ENCODE results near the gene RNF157. TPM values are rescaled to one million over a fixed set of nuclear protein-coding genes. Genes with fewer than 3 reads are reported as not detected.

The RNF157 gene
- total RNA-seq, 2 experiments from 2014 or later = 16.0 to 21.1 TPM

DNA sequence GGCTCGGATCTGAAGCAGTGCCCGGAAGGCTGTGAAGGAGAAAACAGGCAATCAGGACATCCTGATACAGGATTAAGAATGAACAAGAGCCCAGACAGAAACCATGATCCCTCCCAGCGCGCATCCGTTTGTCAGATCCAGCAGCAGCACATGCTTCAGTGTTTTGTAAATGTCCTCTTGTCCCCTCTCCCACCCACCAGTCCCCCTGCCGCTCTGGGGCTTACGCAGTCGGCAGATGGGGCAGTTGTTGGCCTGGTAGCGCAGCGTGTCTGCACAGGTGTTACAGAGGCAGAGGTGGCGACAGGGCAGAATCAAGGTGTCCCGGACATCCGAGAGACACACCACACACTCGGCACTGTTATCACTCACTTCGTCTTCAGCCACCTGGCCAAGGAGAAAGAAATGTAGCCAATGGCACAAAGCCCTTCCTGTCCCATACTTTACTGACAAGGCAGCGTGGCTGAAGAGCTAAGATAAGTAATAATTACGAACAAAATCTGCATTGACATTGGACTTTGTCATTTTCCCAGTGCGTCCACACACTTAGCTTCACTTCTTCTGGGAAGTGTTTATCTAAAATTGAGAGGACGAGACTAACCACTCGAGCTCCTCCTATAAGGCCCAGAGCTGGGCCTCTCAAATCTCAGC, 78.5 kb downstream of the RNF157 start:
- CTCF ChIA-PET = no interaction called here
- POLR2A ChIA-PET = no interaction called here

DNA sequence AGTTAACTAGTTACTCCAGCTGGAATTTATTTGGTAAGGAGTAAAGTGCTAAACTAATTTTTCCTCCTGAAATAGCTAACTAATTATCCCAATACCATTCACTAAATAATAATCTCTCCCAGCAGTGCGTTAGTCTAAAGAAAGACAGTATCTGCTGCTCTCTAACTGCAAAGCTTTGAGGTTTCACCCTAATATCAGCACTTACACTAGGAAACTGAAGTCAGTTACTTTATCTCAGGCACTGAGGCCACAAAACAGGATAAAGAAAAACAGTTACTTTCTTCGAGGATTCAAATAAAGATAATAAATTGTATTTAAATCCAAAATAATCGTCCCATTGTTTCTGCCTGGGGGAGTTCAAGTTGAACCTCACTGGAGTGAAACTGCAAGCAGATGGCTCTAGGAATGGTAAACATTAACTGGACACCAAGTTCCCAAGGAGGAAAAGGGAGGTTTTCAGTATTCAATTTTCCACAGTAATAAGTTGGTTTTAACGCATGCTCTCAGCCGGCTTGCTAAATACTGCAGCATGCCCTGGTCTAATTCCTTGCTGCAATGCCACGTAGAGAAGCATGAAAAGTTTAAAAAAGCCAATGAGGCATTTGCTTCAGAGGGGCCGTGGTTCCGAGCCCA, 79.3 kb downstream of the RNF157 start:
- POLR2A ChIA-PET = no interaction called here
- CTCF ChIA-PET = interaction anchor here (0.7 kb wide), 1 partner anchor 18 kb away, joined by 3 read pairs; no protein-coding TSS in a partner anchor

DNA sequence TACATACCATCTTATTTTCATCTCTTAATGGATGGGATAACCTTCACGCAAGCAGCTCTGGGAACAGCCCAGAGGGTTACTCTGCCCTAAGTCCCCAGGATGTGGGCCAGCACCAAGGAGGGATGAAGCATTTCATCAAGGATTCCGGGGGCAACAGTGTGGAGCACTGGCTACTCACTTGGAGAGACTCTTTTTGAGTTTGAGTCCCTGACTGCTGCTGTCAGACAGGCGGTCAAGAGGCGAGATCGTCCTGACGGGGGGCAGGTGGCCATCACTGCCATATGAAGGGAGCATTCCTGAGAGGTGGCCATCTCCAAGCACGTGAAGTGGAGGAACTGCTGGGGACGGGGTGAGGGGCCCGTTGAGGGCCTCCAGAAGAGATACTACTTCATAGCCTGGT, 81.1 kb downstream of the RNF157 start:
- CTCF ChIA-PET = no interaction called here
- POLR2A ChIA-PET = no interaction called here

DNA sequence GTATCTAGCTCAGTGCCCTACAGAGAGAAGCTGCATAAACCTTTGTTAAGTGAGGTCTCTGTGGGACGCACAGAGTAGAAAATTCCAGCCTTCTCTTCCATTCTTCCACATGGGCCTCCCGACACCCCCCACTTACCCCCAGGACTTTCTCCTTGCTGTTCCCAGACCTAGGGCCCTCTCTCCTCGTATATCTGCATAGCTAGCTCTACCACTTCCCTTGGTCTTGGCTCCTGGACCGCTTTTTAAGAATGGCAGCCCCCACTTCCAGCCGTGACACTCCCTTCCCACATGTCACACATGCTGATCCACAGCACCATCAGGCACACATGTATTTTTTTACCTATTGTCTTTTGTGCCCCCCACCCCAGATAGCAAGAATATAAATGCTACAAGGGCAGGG, 82.5 kb downstream of the RNF157 start:
- POLR2A ChIA-PET = no interaction called here

DNA sequence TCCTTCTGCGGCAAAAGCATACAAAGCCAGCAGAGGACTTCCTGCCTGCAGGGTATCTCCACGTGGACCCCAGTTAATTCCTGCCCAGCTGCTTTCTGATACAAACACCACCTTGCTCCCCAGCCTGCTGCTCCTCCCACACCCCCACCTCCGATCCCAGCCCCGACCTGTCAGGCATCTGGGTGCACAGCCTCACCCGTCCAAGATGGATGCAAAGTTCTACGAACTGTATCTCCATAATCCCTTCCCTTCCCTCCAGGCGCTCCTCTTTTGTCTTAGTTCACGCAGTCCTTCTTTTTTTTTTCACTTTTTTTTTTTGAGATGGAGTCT, 83.7 kb downstream of the RNF157 start:
- CTCF ChIA-PET = interaction anchor here (2.3 kb wide), 1 partner anchor 123 kb away, joined by 9 read pairs; no protein-coding TSS in a partner anchor

More for the DNA sequence above, 82.5 kb downstream of the RNF157 start:
- CTCF ChIA-PET = no interaction called here

DNA sequence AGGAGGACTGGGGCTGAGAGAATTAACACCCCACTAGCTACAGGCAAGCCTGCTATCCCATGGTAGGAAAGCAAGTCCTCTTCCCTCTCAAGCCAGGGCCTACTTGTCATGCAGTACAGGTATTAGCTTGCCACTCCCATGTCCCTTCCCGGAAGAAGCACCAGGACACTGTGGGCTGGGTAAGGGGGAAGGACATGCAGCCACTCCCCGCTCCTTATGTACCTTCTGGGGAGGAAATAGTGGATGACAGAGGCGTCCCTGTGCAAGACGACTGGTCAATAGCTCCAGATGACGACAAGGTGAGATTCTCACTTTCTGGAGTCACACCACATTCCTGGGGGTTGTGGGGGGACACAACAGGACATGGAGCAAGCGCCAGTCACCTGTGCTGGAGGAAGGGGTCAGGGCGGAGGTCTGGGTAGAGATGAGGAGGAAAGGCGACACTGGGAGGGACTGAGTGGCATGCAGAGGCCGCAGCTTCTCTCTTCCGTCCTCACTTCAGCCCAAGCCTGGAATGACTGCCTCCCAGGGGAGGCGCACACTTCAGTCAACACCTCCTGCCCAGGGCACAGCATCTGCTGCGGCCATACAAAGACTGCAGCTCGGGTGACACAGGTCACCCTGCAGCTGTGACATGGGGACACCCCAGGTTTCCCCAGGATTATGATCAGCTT, 84.2 kb downstream of the RNF157 start:
- POLR2A ChIA-PET = no interaction called here
- CTCF ChIA-PET = interaction anchor here (0.9 to 2.3 kb wide), 2 partner anchors 12 to 123 kb away, joined by 5 to 9 read pairs; no protein-coding TSS in a partner anchor

More for the DNA sequence above, 83.7 kb downstream of the RNF157 start:
- POLR2A ChIA-PET = no interaction called here

DNA sequence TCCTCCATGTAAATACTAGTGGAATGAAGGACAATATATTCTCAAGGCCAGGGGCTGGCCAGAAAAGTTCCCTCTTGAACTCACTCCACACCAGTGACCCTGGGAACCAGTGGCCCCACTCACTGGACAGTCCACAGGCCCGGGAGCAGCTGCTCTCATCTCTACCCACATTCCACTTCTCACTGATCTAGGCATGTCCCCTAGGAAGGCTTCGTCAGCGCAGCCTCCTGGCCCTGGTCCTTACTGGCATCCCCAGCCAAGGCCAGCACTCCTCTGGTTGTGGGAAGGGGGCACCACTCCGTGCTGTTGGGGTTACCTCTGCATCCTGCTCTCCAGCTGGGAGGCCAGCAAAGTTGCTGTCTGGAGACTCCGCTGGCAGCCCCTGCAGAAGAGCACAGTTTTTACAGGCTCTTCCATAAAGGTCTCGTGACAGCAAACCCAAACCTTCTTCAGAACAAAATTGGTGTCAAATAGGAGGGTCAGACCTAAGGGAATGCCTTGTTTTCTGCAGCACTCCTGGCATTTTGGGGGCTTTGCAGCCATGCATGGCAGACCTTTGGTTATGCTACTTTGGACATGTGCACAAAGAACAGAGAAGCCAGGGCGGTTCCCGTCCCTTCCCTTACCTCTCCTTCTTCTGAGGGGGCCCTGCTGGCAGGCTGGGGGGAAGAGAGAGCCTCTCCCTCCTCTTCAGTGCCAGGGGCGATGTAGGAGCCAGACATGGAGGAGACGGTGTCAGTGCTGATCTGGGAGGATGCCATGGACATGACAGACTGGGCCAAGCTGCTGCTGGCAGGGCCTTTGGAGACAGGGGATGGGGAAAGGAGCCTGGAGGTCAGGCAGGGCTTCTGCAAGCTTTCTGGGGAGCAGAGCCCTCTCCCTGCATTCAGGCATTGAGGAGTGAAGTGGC, 85.1 kb downstream of the RNF157 start:
- CTCF ChIA-PET = interaction anchor here (0.9 to 2.3 kb wide), 2 partner anchors 13 to 124 kb away, joined by 5 to 9 read pairs; no protein-coding TSS in a partner anchor
- POLR2A ChIA-PET = no interaction called here

DNA sequence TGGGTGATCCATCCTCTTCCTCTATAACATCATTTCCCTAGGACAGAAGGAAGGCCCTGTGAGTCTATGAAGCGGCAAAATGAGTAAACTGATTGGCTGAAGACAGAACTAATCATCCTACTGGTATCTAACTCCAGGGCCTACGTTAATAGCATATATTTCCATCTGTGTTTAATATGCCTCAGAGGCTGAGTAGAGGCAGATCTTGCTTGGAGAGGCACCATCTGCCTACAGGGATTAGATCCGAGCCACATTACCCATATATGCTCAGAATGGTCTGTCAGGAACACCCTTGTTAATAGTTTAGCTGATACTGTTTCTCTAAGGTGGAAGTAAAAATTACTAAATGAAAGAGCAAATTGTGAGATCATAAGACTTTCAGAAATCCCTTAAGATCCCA, 86.0 kb downstream of the RNF157 start:
- ChIA-PET POLR2A (no interaction called here), CTCF (interaction anchor here (2.3 kb wide), 1 partner anchor 125 kb away, joined by 9 read pairs; no protein-coding TSS in a partner anchor)

DNA sequence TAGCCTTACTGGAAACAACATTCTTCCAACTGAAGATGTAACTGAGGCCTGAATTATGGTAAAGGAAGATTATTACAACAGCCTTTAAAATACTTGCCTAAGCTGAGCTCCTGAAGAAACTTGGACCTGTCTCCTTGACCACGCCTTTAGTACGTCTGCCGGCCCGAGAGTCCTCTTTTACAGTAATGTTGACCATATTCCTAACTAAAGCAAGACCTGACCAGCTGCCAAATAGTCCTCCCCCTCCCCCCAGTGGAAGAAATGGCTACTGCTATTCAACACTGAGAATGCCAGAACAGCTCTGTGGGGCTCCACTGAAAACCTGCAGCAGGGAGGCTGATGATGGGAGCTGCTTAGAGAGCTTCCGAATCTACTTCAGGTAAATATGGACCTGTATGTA, 86.7 kb downstream of the RNF157 start:
- POLR2A ChIA-PET = no interaction called here
- CTCF ChIA-PET = interaction anchor here (1.2 kb wide), 1 partner anchor 32 kb away, joined by 5 read pairs; no protein-coding TSS in a partner anchor

DNA sequence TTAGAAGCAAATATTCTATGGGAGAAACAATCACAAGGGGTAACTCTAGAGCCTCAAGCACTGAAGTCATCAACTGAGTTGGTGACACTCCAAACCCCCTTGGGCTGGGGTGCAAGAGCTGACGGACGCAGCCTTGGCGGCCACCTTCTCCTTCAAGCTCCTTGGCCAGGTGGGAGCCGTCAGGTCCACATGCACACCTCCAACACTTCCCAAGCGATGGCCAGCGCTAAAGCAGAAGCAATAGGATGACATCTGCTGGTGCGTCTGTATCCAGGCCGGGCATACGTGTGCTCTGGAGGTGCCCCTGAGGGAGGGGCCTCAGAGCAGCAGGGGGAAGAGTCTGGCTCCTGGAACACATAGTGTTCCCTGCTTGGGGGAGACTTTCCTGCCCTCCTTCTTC, 87.1 kb downstream of the RNF157 start:
- CTCF ChIA-PET = interaction anchor here (1.2 kb wide), 1 partner anchor 32 kb away, joined by 5 read pairs; no protein-coding TSS in a partner anchor
- POLR2A ChIA-PET = no interaction called here

DNA sequence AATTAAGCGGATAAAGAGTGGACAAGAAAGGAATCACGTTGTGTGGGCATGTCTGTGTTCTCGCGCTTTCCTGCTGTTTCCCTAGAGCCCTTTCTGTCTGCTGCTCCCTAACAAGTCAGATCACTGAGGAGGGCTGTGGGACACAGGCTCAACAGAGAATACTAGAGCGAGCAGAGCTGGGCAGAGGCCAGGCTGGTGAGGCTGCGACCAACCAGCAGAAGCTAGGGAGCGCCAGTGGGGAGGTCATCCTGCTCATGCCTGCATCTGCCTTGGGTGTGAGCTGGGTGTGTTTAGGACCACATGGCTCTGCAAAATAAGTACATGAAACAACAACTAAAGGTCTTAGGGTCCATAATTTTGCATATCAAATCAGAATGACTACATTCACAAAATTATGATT, 87.7 kb downstream of the RNF157 start:
- POLR2A ChIA-PET = no interaction called here

DNA sequence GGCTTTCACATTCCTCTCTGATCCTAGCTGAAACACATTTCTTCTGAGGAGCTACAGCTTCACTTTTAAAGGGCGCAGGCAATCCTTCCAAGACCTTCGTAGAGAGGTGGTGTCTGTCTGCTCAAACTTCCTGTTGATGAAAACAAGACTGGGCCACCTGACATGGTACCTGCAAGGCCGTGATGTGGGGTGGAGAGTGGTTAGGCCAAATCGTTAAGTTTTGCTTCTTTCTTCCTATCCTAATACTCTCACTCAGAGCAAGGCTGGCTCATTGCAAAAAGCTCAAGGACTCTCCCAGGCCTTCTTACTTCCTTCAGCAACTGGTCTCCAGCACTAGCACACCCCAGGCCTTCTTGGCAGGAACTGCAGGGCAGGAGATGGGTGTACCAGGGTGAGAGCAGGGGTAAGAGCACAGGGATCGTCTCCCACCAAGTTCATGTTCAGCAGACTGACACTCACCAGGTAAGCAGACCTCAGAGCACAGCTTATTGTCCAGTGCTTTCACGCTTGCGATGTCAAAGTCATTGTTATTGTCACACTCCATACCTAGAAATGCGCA, 88.3 kb downstream of the RNF157 start:
- ChIA-PET POLR2A (no interaction called here), CTCF (interaction anchor here (1.0 to 1.8 kb wide), 4 partner anchors 11 to 128 kb away, joined by 3 to 6 read pairs (median 4); partner anchors contain the start of gene FOXJ1)

More for the DNA sequence above, 87.7 kb downstream of the RNF157 start:
- CTCF ChIA-PET = interaction anchor here (1.0 to 1.3 kb wide), 4 partner anchors 12 to 127 kb away, joined by 3 to 5 read pairs (median 4); partner anchors contain the start of gene FOXJ1

DNA sequence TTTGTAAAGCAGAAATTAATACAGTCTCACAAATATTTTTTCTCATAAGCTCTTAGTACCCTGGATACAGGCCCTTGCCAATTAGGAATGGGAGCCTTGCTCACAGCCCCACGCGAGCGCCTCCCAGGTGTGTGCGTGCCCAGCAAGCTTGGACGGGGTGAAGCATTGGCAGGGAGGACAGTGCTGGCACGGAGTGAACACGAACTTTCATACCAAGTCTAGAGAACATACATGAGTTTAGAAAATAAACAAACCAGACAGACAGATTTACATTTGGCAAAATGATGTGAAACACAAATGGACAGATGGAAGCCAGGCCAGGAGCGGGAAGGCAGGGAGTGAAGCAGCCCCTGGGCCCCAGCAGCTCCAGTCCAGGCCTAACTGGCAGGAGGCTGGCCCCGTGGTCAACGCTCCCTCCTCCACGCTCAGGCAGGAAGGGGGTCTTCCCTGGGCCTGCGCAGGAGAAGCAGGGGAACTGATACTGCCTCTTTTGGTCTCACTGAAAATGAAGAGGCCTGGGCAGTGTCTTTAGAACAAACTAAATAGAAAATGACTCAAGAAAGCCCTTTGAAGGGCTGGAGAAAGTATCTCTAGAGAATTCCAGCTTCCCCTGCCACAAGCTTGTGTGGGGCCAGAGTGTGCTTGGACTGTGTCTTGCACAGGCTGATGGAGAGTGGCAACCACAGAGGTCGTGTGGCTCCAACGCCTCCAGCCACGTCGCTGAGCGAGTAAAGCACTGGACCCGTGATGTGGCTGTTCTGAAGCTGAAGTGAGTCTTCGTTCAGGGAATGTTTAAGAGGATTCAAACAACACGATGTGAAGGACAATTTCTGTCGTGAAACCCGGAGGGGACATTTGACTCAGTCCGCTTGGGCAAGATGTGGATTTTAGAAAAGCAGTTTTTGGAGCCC, 89.3 kb downstream of the RNF157 start:
- ChIA-PET CTCF (interaction anchor here (0.9 to 1.8 kb wide), 3 partner anchors 29 to 129 kb away, joined by 4 to 6 read pairs (median 4); no protein-coding TSS in a partner anchor), POLR2A (no interaction called here)

DNA sequence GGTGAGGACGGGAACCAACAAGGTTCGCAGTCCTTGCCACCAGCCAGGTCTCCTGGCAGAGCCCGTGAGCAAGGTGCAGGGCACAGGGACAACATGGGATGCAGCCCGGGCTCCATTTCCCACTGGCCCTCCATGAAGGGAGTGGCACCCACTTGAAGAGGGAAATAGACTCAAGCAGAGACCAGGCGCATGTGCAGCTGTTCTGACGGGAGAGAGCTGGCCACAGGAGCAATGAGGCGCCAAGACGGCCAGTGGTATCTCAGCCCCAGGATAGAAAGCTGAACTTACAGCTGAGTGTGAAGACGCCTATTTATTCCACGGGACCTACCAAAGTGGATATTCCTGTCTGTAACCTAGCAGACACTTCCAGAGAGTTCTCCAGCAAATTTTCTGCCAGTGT, 91.1 kb downstream of the RNF157 start:
- ChIA-PET POLR2A (no interaction called here), CTCF (no interaction called here)

DNA sequence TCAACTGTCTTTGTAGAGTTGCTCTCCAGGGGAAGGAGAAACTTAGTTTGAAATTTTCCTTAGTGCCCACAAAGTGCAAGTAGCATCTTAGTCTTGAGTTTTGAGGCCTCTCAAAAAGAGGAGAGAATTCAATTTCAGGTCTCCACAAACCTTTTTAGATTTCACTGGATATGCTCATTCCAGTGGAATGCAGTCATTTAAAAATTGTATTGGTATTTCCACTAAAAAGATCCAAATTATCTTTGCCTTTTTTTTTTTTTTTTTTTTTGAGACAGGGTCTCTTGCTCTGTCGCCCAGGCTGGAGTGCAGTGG, 92.3 kb downstream of the RNF157 start:
- POLR2A ChIA-PET = no interaction called here

DNA sequence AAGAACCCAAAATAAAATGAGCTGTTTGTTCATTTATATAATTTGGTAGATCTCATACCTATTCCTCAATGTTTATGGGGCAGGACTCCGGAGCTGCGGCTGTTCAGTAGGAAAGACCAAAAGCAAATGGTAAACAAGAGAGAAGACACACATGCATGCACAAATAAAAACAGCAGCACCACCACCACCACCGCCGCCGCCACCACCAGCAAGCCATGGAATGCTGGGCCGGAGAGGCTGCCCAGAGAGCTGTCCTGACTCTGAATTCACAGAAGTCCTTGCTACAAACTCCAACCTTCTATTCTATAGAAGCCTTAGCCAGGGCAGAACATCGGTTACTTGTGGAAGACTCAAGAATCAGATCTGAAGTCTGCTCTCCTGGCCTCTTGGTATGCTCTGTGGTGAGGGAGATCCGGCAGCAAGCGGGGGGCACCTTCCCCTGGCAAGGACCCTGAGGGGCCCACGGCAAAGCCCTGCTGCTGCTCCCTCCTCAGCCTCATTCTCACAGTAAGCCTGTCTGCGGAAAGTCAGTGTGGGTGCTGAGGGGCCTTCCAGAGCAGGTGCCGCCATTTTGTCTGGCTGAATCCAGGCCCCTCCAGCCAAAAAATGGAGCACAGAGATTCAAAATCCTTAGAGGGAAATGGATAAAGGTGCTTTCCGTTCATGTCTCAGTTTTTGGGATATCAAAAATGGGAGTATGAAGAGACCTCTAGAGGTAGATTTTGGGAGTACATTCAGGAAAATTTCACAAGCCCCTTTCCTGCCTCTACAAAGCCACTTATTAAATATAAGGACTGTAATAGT, 92.9 kb downstream of the RNF157 start:
- POLR2A ChIA-PET = no interaction called here

More for the DNA sequence above, 92.3 kb downstream of the RNF157 start:
- CTCF ChIA-PET = interaction anchor here (0.7 kb wide), 1 partner anchor 67 kb away, joined by 3 read pairs; no protein-coding TSS in a partner anchor

More for the DNA sequence above, 92.9 kb downstream of the RNF157 start:
- CTCF ChIA-PET = no interaction called here

All from activated CD8-positive, alpha-beta memory T cell treated with anti-CD3 and anti-CD28 coated beads for 36 hours (primary cell).